Caco-2 (cell line): ENCODE data around the gene ARHGAP45. TPM values are rescaled to one million over a fixed set of nuclear protein-coding genes. Genes with fewer than 3 reads are reported as not detected.
"Not testable (repeated sequence)": the region's sequence is repeated elsewhere in the genome, so short reads cannot be mapped to it uniquely, and the experiment has no call there.

Source experiments
- BruUV-seq: library from RNA; stranded (reverse); fragments of 400-500 nt; replicated peaks from 2 replicates; lab custom pipeline; 2021; lab: Mats Ljungman, UMichigan
- CTCF ChIA-PET: fragments of 300-600 bp; sonication (Branson Sonifier 250); formaldehyde crosslinking; loops from one replicate; lab custom pipeline; 2022; ENCODE audit warnings: antibody characterized with exemption; lab: Charles Lee
- POLR2A ChIA-PET: fragments of 300-600 bp; sonication (Branson Sonifier 250); formaldehyde crosslinking; loops from one replicate; lab custom pipeline; 2022; ENCODE audit warnings: antibody characterized with exemption; lab: Charles Lee
- DNase-seq, 2 experiments: peaks; one replicate each; pipeline versions ENCODE4 v3.0.0 to v3.0.0-alpha.2; 2020 to 2022
- H3K27me3 ChIP-seq: replicated peaks from 2 replicates; pipeline ENCODE4 v1.6.0; 2011; ENCODE audit warnings: low read length; ENCODE audit not compliant: control insufficient read depth, insufficient read depth
- H3K36me3 ChIP-seq: 2 replicates; pipeline ENCODE4 v1.5.1; 2011; ENCODE audit warnings: low read length; ENCODE audit not compliant: control insufficient read depth, insufficient read depth
- H3K4me1 ChIP-seq: fragments of 250-450 bp; sonication (Bioruptor Pico); 2 replicates; pipeline ENCODE4 v1.5.1; 2020; ENCODE audit warnings: mild to moderate bottlenecking
- H3K4me3 ChIP-seq: 2 replicates; pipeline ENCODE4 v1.5.1; 2011; ENCODE audit warnings: low read depth, mild to moderate bottlenecking, control low read depth, low read length
- H3K9me3 ChIP-seq: fragments of 250-450 bp; sonication (Bioruptor Pico); 2 replicates; pipeline ENCODE4 v1.5.1; 2020; ENCODE audit warnings: mild to moderate bottlenecking, moderate library complexity
- H3K27ac Mint-ChIP-seq: one replicate; pipeline ENCODE4 v1.8.0; 2022; ENCODE audit warnings: mixed read lengths; ENCODE audit not compliant: unreplicated experiment
- H3K27me3 Mint-ChIP-seq: one replicate; pipeline ENCODE4 v1.8.0; 2022; ENCODE audit warnings: mixed read lengths; ENCODE audit not compliant: insufficient read depth, unreplicated experiment
- H3K36me3 Mint-ChIP-seq: one replicate; pipeline ENCODE4 v1.8.0; 2022; ENCODE audit warnings: mild to moderate bottlenecking, mixed read lengths; ENCODE audit not compliant: insufficient read depth, unreplicated experiment
- H3K4me1 Mint-ChIP-seq: one replicate; pipeline ENCODE4 v1.8.0; 2022; ENCODE audit warnings: low read depth, mixed read lengths; ENCODE audit not compliant: unreplicated experiment
- H3K4me3 Mint-ChIP-seq: one replicate; pipeline ENCODE4 v1.8.0; 2022; ENCODE audit warnings: mild to moderate bottlenecking, moderate library complexity, mixed read lengths; ENCODE audit not compliant: unreplicated experiment
- H3K9me3 Mint-ChIP-seq: one replicate; pipeline ENCODE4 v1.8.0; 2022; ENCODE audit warnings: mixed read lengths; ENCODE audit not compliant: unreplicated experiment
- CTCF ChIP-seq, 2 experiments: fragments of 200-600 bp in 1 of 2; IDR thresholded peaks; 1 replicate in 1 of 2; 2 replicates in 1 of 2; pipeline versions ENCODE4 v1.5.1 to v1.8.0; 2011 to 2022; ENCODE audit warnings: antibody characterized with exemption in 1 of 2, control low read depth in 1 of 2, inconsistent platforms in 1 of 2, low read depth in 1 of 2, low read length in 1 of 2, mild to moderate bottlenecking in 1 of 2, moderate library complexity in 1 of 2; ENCODE audit not compliant: insufficient read depth in 1 of 2, severe bottlenecking in 1 of 2, unreplicated experiment in 1 of 2
- intact Hi-C: fragments of 100-400 bp; cut with micrococcal nuclease; formaldehyde crosslinking; loops from one replicate; pipeline ENCODE4 v1.10.0; 2022; ENCODE audit not compliant: unreplicated experiment
- total RNA-seq: library from RNA; stranded (reverse); gene quantifications from 2 replicates; pipeline ENCODE4 v1.2.3, GENCODE V29; 2022

ARHGAP45 gene
- total RNA-seq, 1 experiment from 2014 or later = 38.6 TPM

GRCh38 chr19:1020868-1021425, 46.0 kb upstream of the ARHGAP45 start, which contains the start of gene TMEM259:
TSS of gene TMEM259 (minus strand) at chr19:1021123. CDS start at chr19:1020996, 127 bp downstream.
- no peaks in the 10 kb centered on the region for H3K36me3 ChIP-seq
- peaks cover 23% of the 10 kb centered on the region for H3K4me1 ChIP-seq
- H3K9me3 ChIP-seq = no peaks in the 10 kb centered on the region
- peak; percentile 97 for DNase-seq
- intact Hi-C loops = loop anchor here (1.0 to 10.0 kb wide), 3 partner anchors 20 to 84 kb away; partner anchors contain the start of genes ABCA7 and GPX4
- H3K27me3 Mint-ChIP-seq = no peaks in the 10 kb centered on the region
- H3K4me1 Mint-ChIP-seq = peaks cover 15% of the 10 kb centered on the region
- peak within 1 kb of the TSS; percentile 62 for H3K4me3 ChIP-seq
- no TSS peak for BruUV-seq
- no peaks in the 10 kb centered on the region for H3K9me3 Mint-ChIP-seq
- peaks cover 31% of the 10 kb centered on the region for H3K36me3 Mint-ChIP-seq
- ChIA-PET POLR2A (interaction anchor here (0.5 to 1.1 kb wide), 3 partner anchors 20 to 44 kb away, joined by 3 to 6 read pairs (median 4); partner anchors contain the start of gene ABCA7), CTCF (interaction anchor here (0.5 to 1.2 kb wide), 4 partner anchors 19 to 93 kb away, joined by 3 to 6 read pairs (median 4); no protein-coding TSS in a partner anchor)
- no peaks in the 10 kb centered on the region for H3K27me3 ChIP-seq
- peak within 1 kb of the TSS; percentile 95 for H3K4me3 Mint-ChIP-seq
- peak within 1 kb of the TSS; percentile 99 for H3K27ac Mint-ChIP-seq
- no peak for TF ChIP-seq CTCF (IDR thresholded peaks at IDR 0.05; ENCODE audit: insufficient read depth in 1 of 2, low read depth in 1 of 2, low read length in 1 of 2, severe bottlenecking in 1 of 2, unreplicated experiment in 1 of 2)

GRCh38 chr19:1023883-1024188, 43.1 kb upstream of the ARHGAP45 start:
- H3K9me3 ChIP-seq, DNase-seq, H3K4me1 ChIP-seq, H3K27ac Mint-ChIP-seq, H3K36me3 ChIP-seq, H3K4me3 ChIP-seq, BruUV-seq, H3K27me3 Mint-ChIP-seq, CTCF ChIA-PET, POLR2A ChIA-PET, H3K9me3 Mint-ChIP-seq, H3K4me3 Mint-ChIP-seq, H3K27me3 ChIP-seq: not testable (repeated sequence)
- intact Hi-C loops = loop anchor here (10.0 kb wide), 1 partner anchor 81 kb away; the partner anchor contains the start of gene GPX4
- Mint-ChIP-seq H3K36me3 (peaks cover 33% of the 10 kb centered on the region), H3K4me1 (peaks cover 15% of the 10 kb centered on the region)

GRCh38 chr19:1025080-1025479, 41.9 kb upstream of the ARHGAP45 start:
- intact Hi-C loops = loop anchor here (10.0 kb wide), 1 partner anchor 80 kb away; the partner anchor contains the start of gene GPX4
- H3K36me3 ChIP-seq, H3K27me3 Mint-ChIP-seq, H3K9me3 ChIP-seq, H3K9me3 Mint-ChIP-seq, H3K27me3 ChIP-seq, H3K27ac Mint-ChIP-seq, BruUV-seq, POLR2A ChIA-PET, H3K4me3 Mint-ChIP-seq, H3K4me3 ChIP-seq, H3K4me1 ChIP-seq, DNase-seq: not testable (repeated sequence)
- CTCF ChIA-PET = interaction anchor here (0.6 to 1.7 kb wide), 2 partner anchors 40 to 372 kb away, joined by 4 to 8 read pairs; no protein-coding TSS in a partner anchor
- H3K4me1 Mint-ChIP-seq = peaks cover 15% of the 10 kb centered on the region
- H3K36me3 Mint-ChIP-seq = peaks cover 36% of the 10 kb centered on the region
